Panc1 (cell line): ENCODE measurements around the gene NUP210L. TPM values are rescaled to one million over a fixed set of nuclear protein-coding genes. Genes with fewer than 3 reads are reported as not detected.

Experiments
- ATAC-seq: fragments of 200-7000 bp; cut with Tn5 transposase; 2 replicates; pipeline ENCODE4 v1.9.1; 2020; ENCODE audit warnings: mild to moderate bottlenecking, moderate library complexity
- BruUV-seq: library from RNA; stranded (reverse); fragments of 400-500 nt; replicated peaks from 2 replicates; lab custom pipeline; 2021; lab: Mats Ljungman, UMichigan
- CTCF ChIA-PET: fragments of 300-600 bp; sonication (Branson Sonifier 250); formaldehyde crosslinking; loops from one replicate; lab custom pipeline; 2022; ENCODE audit warnings: antibody characterized with exemption; lab: Charles Lee
- POLR2A ChIA-PET: fragments of 300-600 bp; sonication (Branson Sonifier 250); formaldehyde crosslinking; loops from one replicate; lab custom pipeline; 2022; ENCODE audit warnings: antibody characterized with exemption; lab: Charles Lee
- DNase-seq: peaks from one replicate; pipeline ENCODE4 v3.0.0-alpha.2; 2010; ENCODE audit warnings: low read depth, low spot score
- H3K27ac ChIP-seq: 2 replicates; pipeline ENCODE4 v1.5.1; 2011; ENCODE audit warnings: mild to moderate bottlenecking, low read length, inconsistent platforms
- H3K27me3 ChIP-seq: fragments of 200-500 bp; sonication (Bioruptor generic); 2 replicates; pipeline ENCODE4 v1.6.0; 2014; ENCODE audit warnings: low read length, inconsistent platforms; ENCODE audit not compliant: control insufficient read depth, insufficient read depth
- H3K36me3 ChIP-seq: fragments of 200-500 bp; sonication (Bioruptor generic); 2 replicates; pipeline ENCODE4 v1.5.1; 2014; ENCODE audit warnings: inconsistent platforms, mild to moderate bottlenecking, low read length, moderate library complexity; ENCODE audit not compliant: control insufficient read depth, insufficient read depth
- H3K4me1 ChIP-seq: 2 replicates; pipeline ENCODE4 v1.5.1; 2011; ENCODE audit warnings: inconsistent platforms, mild to moderate bottlenecking, low read length, moderate library complexity; ENCODE audit not compliant: control insufficient read depth, insufficient read depth
- H3K4me3 ChIP-seq, 2 experiments: 2 replicates each; pipeline ENCODE4 v1.5.1; 2011 to 2012; ENCODE audit warnings: low read depth in 2 of 2, low read length in 2 of 2, mild to moderate bottlenecking in 2 of 2, inconsistent platforms in 1 of 2, moderate library complexity in 1 of 2
- H3K9me3 ChIP-seq: fragments of 200-500 bp; sonication (Bioruptor generic); 2 replicates; pipeline ENCODE4 v1.5.1; 2014; ENCODE audit warnings: low read depth, mild to moderate bottlenecking, inconsistent platforms, low read length, moderate library complexity; ENCODE audit not compliant: control insufficient read depth, insufficient read depth
- POLR2AphosphoS5 ChIP-seq: IDR thresholded peaks from 2 replicates; pipeline ENCODE4 v1.6.1; 2012; ENCODE audit warnings: mild to moderate bottlenecking, low read depth, low read length, moderate library complexity
- SIN3A ChIP-seq: IDR thresholded peaks from 2 replicates; pipeline ENCODE4 v1.6.1; 2012; ENCODE audit warnings: low read depth, mild to moderate bottlenecking, low read length, moderate library complexity, borderline replicate concordance; ENCODE audit not compliant: insufficient read depth
- TCF7L2 ChIP-seq: IDR thresholded peaks from 2 replicates; pipeline ENCODE4 v1.6.1; 2011; ENCODE audit warnings: mild to moderate bottlenecking, low read depth, low read length, inconsistent platforms
- in situ Hi-C: cut with HindIII; loops from 2 replicates; pipeline ENCODE4 v1.10.0; 2016; ENCODE audit warnings: low sequenced_read_pairs, low pct_unique_long_range_greater_than_20kb
- intact Hi-C: fragments of 100-400 bp; cut with micrococcal nuclease; formaldehyde crosslinking; loops from one replicate; pipeline ENCODE4 v1.10.0; 2022; ENCODE audit not compliant: unreplicated experiment
- total RNA-seq: library from RNA; stranded (reverse); gene quantifications from one replicate; pipeline ENCODE4 v1.2.1, GENCODE V29; 2021; ENCODE audit not compliant: unreplicated experiment
- TF ChIP-seq, protein P1 (sequence below), 2 experiments: IDR thresholded peaks; 2 replicates each; pipeline ENCODE4 v1.6.1; 2011 to 2012; ENCODE audit warnings: low read depth in 2 of 2, control low read depth in 1 of 2, low read length in 1 of 2, mild to moderate bottlenecking in 1 of 2, moderate library complexity in 1 of 2; ENCODE audit not compliant: insufficient read depth in 1 of 2
- TF ChIP-seq, protein P2 (sequence below): fragments of 450-650 bp; IDR thresholded peaks from 2 replicates; pipeline ENCODE4 v1.5.1; 2017; ENCODE audit warnings: mild to moderate bottlenecking

The NUP210L gene
- total RNA-seq, 1 experiment from 2014 or later = 0.05 TPM

DNA sequence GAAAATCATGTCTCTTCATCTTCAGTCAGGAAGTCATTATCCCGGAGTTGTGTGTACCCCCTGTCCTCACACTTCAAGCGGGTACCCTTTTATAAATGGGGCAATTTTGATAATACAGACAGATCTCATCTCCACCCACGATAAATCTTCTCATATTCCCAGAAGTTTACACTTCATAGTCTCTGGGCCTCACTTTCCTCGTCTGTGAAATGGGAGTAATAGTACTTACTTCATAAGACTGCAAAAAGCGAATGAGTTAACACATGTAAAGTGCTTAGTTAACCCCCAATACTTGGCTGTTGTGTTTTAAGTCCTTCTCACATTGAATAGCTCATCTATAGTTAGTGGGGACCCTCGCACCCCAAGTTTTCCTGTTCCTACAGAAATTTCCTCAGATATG lies 820 bp downstream of the NUP210L start:
- ATAC-seq (no peak), DNase-seq (no peak)
- no peak for TF ChIP-seq POLR2AphosphoS5
- TF ChIP-seq TCF7L2 = no peak
- TF ChIP-seq, protein P1, sequence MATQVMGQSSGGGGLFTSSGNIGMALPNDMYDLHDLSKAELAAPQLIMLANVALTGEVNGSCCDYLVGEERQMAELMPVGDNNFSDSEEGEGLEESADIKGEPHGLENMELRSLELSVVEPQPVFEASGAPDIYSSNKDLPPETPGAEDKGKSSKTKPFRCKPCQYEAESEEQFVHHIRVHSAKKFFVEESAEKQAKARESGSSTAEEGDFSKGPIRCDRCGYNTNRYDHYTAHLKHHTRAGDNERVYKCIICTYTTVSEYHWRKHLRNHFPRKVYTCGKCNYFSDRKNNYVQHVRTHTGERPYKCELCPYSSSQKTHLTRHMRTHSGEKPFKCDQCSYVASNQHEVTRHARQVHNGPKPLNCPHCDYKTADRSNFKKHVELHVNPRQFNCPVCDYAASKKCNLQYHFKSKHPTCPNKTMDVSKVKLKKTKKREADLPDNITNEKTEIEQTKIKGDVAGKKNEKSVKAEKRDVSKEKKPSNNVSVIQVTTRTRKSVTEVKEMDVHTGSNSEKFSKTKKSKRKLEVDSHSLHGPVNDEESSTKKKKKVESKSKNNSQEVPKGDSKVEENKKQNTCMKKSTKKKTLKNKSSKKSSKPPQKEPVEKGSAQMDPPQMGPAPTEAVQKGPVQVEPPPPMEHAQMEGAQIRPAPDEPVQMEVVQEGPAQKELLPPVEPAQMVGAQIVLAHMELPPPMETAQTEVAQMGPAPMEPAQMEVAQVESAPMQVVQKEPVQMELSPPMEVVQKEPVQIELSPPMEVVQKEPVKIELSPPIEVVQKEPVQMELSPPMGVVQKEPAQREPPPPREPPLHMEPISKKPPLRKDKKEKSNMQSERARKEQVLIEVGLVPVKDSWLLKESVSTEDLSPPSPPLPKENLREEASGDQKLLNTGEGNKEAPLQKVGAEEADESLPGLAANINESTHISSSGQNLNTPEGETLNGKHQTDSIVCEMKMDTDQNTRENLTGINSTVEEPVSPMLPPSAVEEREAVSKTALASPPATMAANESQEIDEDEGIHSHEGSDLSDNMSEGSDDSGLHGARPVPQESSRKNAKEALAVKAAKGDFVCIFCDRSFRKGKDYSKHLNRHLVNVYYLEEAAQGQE (IDR thresholded peaks at IDR 0.05; ENCODE audit: insufficient read depth in 1 of 2, low read depth in 2 of 2, low read length in 1 of 2) = no peak
- Histone ChIP-seq H3K4me1 (peaks cover 18% of the 10 kb centered on the region), H3K4me3 (no peak overlapping the region), H3K36me3 (peaks cover under 1% of the 10 kb centered on the region), H3K27me3 (no peaks in the 10 kb centered on the region), H3K27ac (no peak overlapping the region), H3K9me3 (no peaks in the 10 kb centered on the region)
- ChIA-PET CTCF (no interaction called here), POLR2A (interaction anchor here (0.5 kb wide), 1 partner anchor 167 kb away, joined by 3 read pairs; no protein-coding TSS in a partner anchor)
- no TSS peak for BruUV-seq
- intact Hi-C loops = no loop called here
- in situ Hi-C loops = no loop called here

DNA sequence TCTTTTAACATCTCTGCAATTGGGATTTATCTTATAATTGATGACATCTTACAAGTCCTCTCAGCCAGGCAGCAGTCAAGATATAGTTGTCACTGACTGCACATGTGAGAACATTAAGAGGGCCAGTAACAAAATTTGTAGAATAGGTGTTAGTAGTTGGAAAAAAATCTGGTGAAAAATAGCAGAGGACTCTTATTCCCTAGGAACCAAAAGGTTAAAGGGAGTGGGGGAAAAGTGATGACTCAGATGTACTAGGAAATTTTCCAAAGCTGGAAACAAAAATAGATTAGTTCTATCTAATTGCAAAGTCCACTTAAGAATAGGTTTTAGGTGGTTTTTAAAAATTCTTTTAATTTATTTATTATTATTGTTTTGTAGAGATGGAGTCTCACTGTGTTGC lies 3.6 kb downstream of the NUP210L start:
- DNase-seq (no peak), ATAC-seq (no peak)
- TF ChIP-seq, protein P2, sequence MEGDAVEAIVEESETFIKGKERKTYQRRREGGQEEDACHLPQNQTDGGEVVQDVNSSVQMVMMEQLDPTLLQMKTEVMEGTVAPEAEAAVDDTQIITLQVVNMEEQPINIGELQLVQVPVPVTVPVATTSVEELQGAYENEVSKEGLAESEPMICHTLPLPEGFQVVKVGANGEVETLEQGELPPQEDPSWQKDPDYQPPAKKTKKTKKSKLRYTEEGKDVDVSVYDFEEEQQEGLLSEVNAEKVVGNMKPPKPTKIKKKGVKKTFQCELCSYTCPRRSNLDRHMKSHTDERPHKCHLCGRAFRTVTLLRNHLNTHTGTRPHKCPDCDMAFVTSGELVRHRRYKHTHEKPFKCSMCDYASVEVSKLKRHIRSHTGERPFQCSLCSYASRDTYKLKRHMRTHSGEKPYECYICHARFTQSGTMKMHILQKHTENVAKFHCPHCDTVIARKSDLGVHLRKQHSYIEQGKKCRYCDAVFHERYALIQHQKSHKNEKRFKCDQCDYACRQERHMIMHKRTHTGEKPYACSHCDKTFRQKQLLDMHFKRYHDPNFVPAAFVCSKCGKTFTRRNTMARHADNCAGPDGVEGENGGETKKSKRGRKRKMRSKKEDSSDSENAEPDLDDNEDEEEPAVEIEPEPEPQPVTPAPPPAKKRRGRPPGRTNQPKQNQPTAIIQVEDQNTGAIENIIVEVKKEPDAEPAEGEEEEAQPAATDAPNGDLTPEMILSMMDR = no peak
- TF ChIP-seq, protein P1 (IDR thresholded peaks at IDR 0.05; ENCODE audit: insufficient read depth in 1 of 2, low read depth in 2 of 2, low read length in 1 of 2) = no peak
- TF ChIP-seq SIN3A (no peak), TCF7L2 (no peak), POLR2AphosphoS5 (no peak)
- peaks cover 3% of the 10 kb centered on the region; the same call in 1 of the 2 replicates for H3K4me1 ChIP-seq
- H3K27me3 ChIP-seq = no peaks in the 10 kb centered on the region
- CTCF ChIA-PET = no interaction called here
- POLR2A ChIA-PET = interaction anchor here (0.7 kb wide), 1 partner anchor 231 kb away, joined by 10 read pairs; no protein-coding TSS in a partner anchor
- H3K4me3 ChIP-seq = no peak overlapping the region
- no peaks in the 10 kb centered on the region for H3K9me3 ChIP-seq
- in situ Hi-C loops (no loop called here), intact Hi-C loops (no loop called here)
- no peaks in the 10 kb centered on the region for H3K36me3 ChIP-seq
- BruUV-seq = no TSS peak
- no peak overlapping the region for H3K27ac ChIP-seq
